ENCODE data around the gene PKNOX2. TPM values are rescaled to one million over a fixed set of nuclear protein-coding genes. Genes with fewer than 3 reads are reported as not detected.

PKNOX2 gene
- total RNA-seq, 4 donors from 2014 or later = 1.2 to 5.7 (median 2.2) TPM

DNA sequence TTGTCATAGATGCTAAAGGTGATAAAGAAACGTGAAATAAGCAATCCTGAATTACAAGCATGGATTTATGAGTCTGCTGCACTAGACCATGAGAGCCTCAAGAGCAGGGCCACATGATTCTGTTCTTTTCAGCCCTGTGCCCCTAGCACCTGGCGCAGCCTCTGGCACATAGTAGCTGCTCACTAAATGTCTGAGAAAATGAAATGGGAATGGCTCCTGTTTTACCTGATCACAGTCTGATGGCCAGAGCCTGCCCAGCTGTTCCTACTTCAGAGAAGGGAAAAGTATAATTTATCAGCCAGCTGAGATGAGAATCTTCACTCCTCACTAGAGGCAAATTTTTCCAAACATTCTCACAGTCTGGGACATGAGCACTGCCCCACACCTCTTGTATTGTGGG lies 10.7 kb upstream of the PKNOX2 start:
- no peak overlapping the region for H3K4me3 ChIP-seq
- no peak overlapping the region for H3K27ac ChIP-seq
- H3K4me1 ChIP-seq = no peaks in the 10 kb centered on the region
- H3K9me3 ChIP-seq = no peaks in the 10 kb centered on the region
- H3K27me3 ChIP-seq = peaks cover 15% of the 10 kb centered on the region
- ATAC-seq = no peak
- 78 to 100% methylated on average over 1 to 2 of the region's 2 CpGs for WGBS, 2 donors (ENCODE audit: low coverage in 1 of 2)
- no peaks in the 10 kb centered on the region for H3K36me3 ChIP-seq
- TF ChIP-seq POLR2AphosphoS5 (IDR thresholded peaks at IDR 0.05) (no peak), EP300 (IDR thresholded peaks at IDR 0.05) (no peak), POLR2A (IDR thresholded peaks at IDR 0.05) (no peak)
- TF ChIP-seq, protein P1, sequence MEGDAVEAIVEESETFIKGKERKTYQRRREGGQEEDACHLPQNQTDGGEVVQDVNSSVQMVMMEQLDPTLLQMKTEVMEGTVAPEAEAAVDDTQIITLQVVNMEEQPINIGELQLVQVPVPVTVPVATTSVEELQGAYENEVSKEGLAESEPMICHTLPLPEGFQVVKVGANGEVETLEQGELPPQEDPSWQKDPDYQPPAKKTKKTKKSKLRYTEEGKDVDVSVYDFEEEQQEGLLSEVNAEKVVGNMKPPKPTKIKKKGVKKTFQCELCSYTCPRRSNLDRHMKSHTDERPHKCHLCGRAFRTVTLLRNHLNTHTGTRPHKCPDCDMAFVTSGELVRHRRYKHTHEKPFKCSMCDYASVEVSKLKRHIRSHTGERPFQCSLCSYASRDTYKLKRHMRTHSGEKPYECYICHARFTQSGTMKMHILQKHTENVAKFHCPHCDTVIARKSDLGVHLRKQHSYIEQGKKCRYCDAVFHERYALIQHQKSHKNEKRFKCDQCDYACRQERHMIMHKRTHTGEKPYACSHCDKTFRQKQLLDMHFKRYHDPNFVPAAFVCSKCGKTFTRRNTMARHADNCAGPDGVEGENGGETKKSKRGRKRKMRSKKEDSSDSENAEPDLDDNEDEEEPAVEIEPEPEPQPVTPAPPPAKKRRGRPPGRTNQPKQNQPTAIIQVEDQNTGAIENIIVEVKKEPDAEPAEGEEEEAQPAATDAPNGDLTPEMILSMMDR (IDR thresholded peaks at IDR 0.05) = no peak

DNA sequence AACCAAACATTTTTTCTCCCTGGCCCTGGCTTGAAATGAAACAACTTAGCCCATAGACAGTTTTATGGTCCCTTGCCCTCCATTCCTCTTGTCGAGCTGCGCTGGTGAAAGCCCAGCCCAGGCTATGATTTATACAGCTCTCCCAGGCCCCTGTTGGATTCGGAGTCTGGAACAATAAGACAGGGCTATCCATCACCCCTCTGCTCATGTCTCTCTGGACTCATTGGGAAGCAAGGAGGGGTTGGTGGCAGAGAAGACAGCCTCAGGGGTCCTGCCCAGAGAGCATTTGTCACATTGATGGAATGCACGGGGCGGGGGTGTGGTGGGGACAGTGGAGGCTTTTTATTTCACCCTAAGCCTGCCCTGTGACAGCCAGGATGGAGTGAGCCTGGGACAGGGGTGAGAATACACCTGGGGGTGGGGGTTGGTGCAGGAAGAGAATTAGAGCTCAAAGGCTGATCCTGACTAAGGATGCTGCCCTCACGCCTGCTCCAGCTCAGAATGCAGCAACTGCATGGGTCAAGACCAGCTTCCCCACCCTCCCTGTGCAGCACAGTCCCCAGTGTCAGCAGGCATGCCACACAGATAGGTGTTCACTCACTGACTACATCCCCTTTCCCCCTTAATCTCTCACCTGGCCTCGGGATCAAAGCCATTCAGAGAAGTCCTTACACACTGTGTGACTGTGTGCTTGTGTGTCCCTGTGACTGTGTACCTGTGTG lies 10.0 kb upstream of the PKNOX2 start:
- 28 to 42% methylated on average over 3 of the region's 7 CpGs for WGBS, 2 donors (ENCODE audit: low coverage in 1 of 2)
- ATAC-seq = no peak
- Histone ChIP-seq H3K4me1 (no peaks in the 10 kb centered on the region), H3K27ac (no peak overlapping the region), H3K36me3 (no peaks in the 10 kb centered on the region), H3K4me3 (no peak overlapping the region), H3K9me3 (no peaks in the 10 kb centered on the region), H3K27me3 (peaks cover 15% of the 10 kb centered on the region)
- TF ChIP-seq POLR2A (IDR thresholded peaks at IDR 0.05) (no peak), POLR2AphosphoS5 (IDR thresholded peaks at IDR 0.05) (no peak)

DNA sequence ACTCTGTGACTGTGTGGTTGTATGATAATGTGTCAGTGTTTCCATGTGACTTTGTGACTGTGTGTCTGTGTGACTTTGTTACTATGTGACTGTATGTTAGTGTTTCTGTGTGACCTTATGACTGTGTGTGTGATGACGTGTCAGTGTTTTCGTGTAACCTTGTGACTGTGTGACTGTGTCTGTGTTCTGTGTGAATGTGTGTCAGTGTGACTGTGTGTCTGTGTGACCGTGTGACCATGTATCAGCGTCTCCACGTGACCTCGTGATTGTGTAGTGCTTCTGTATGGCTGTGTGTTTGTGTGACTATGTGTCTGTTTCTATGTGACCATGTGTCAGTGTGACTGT lies 9.5 kb upstream of the PKNOX2 start:
- no peak for ATAC-seq
- Histone ChIP-seq H3K27me3 (peaks cover 15% of the 10 kb centered on the region), H3K4me1 (no peaks in the 10 kb centered on the region), H3K4me3 (no peak overlapping the region), H3K36me3 (no peaks in the 10 kb centered on the region), H3K9me3 (no peaks in the 10 kb centered on the region), H3K27ac (no peak overlapping the region)
- TF ChIP-seq, protein P1 (IDR thresholded peaks at IDR 0.05) = no peak
- no peak for TF ChIP-seq POLR2A (IDR thresholded peaks at IDR 0.05)
- TF ChIP-seq EP300 (IDR thresholded peaks at IDR 0.05) = no peak
- no peak for TF ChIP-seq POLR2AphosphoS5 (IDR thresholded peaks at IDR 0.05)
- 44 to 85% methylated on average over 3 of the region's 6 CpGs for WGBS, 2 donors (ENCODE audit: low coverage in 1 of 2)

DNA sequence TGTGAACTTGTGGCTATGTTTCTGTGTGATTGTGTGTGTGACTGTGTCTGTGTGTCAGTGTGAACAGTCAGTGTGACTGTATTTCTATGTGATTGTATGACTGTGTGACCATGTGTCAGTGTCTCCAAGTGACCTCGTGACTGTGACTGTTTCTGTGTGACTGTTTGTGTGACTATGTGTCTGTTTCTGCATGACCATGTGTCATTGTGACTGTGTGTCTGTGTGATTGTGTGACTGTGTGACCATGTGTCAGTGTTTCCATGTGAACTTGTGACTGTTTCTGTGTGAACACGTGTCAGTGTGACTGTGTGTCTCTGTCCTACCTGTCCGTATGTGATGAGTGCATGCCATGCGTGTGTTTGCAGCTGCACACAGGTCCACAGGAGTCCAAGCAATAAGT lies 8.8 kb upstream of the PKNOX2 start:
- H3K4me3 ChIP-seq = no peak overlapping the region
- no peaks in the 10 kb centered on the region for H3K4me1 ChIP-seq
- H3K27me3 ChIP-seq = peaks cover 15% of the 10 kb centered on the region
- H3K27ac ChIP-seq = no peak overlapping the region
- TF ChIP-seq EP300 (IDR thresholded peaks at IDR 0.05) (no peak), POLR2AphosphoS5 (IDR thresholded peaks at IDR 0.05) (no peak), POLR2A (IDR thresholded peaks at IDR 0.05) (no peak)
- TF ChIP-seq, protein P1 (IDR thresholded peaks at IDR 0.05) = no peak
- H3K36me3 ChIP-seq = no peaks in the 10 kb centered on the region
- ATAC-seq = no peak
- no peaks in the 10 kb centered on the region for H3K9me3 ChIP-seq
- WGBS, 2 donors (ENCODE audit: low coverage in 1 of 2) = 89% methylated on average over 3 of the region's 4 CpGs; no CpG with 5 or more reads in 1 of the 2 donors

DNA sequence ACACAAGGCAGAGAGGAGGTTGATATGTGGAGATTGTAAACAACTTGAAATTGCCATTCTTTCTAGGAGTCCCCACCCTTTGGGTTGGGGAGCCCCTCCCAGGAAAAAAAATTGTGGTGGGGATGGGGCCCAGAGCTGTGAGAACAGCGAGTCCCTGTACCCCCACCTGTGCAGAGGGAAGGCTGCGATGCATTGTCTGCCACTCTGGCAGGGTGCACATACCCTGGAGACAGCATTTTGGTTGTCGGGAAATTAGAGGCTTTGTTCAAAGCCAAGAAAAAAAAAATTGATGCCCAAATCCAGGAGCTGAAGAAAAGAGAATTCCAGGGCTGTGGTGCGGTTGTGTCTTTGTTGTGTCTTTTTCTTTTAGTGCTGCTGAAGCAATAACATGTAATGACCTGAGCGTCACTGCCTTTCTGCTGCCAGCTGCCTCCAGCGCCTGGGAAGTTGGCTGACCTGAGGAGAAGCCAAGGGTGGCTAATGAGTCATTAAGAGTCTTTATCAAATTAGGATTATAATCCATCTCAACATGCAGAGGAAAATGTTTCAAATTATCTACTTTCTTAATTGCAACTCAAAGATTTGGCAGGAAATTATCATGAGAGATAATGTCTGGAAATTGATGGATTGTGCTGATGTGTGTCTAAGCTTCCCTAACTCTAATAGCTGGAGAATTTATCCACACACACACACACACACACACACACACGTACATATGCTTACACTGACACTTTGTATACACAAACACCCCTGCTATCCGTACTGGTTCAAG lies 8.0 kb upstream of the PKNOX2 start:
- H3K27ac ChIP-seq = no peak overlapping the region
- no peak overlapping the region for H3K4me3 ChIP-seq
- H3K4me1 ChIP-seq = no peaks in the 10 kb centered on the region
- peaks cover 15% of the 10 kb centered on the region for H3K27me3 ChIP-seq
- no peak for ATAC-seq
- no peaks in the 10 kb centered on the region for H3K36me3 ChIP-seq
- TF ChIP-seq EP300 (IDR thresholded peaks at IDR 0.05) (no peak), POLR2A (IDR thresholded peaks at IDR 0.05) (no peak), POLR2AphosphoS5 (IDR thresholded peaks at IDR 0.05) (no peak)
- TF ChIP-seq, protein P1 (IDR thresholded peaks at IDR 0.05) = no peak
- H3K9me3 ChIP-seq = no peaks in the 10 kb centered on the region
- 89 to 93% methylated on average over 3 to 8 of the region's 8 CpGs for WGBS, 2 donors (ENCODE audit: low coverage in 1 of 2)

All from gastroesophageal sphincter (tissue), 4 donors.